GM12801 (cell line): Measurements from ENCODE around the gene GPR158.

Source experiments
- CTCF ChIP-seq: IDR thresholded peaks from one replicate; pipeline ENCODE4 v1.5.1; 2011; ENCODE audit warnings: control low read depth; ENCODE audit not compliant: insufficient read length; ENCODE audit errors: extremely low read depth

The GPR158 gene

GRCh38 chr10:25308278-25308677 is 133.5 kb downstream of the GPR158 start:
- TF ChIP-seq CTCF: no peak

- TF ChIP-seq CTCF: no peak
Observed at GRCh38 chr10:25327273-25327672, 152.5 kb downstream of the GPR158 start.

- TF ChIP-seq CTCF: no peak
Observed at GRCh38 chr10:25328361-25328760, 153.6 kb downstream of the GPR158 start.

- no peak for TF ChIP-seq CTCF
Observed at GRCh38 chr10:25334445-25334844, 159.6 kb downstream of the GPR158 start.

- no peak for TF ChIP-seq CTCF
Observed at GRCh38 chr10:25336330-25336729, 161.5 kb downstream of the GPR158 start.

- TF ChIP-seq CTCF: no peak
Observed at GRCh38 chr10:25338271-25338670, 163.5 kb downstream of the GPR158 start.

GRCh38 chr10:25339966-25340365 is 165.2 kb downstream of the GPR158 start:
- no peak for TF ChIP-seq CTCF

GRCh38 chr10:25349520-25349919 is 174.7 kb downstream of the GPR158 start:
- no peak for TF ChIP-seq CTCF
